WERI-Rb-1 (cell line): ENCODE results near the gene KBTBD12.
"Not testable (repeated sequence)": the region's sequence is repeated elsewhere in the genome, so short reads cannot be mapped to it uniquely, and the experiment has no call there.

Source experiments
- DNase-seq: peaks from one replicate; pipeline ENCODE4 v3.0.0-alpha.2; 2020
- H3K27ac ChIP-seq: fragments of 250-450 bp; sonication (Bioruptor Pico); 2 replicates; pipeline ENCODE4 v1.5.1; 2020; ENCODE audit warnings: mild to moderate bottlenecking, moderate library complexity
- H3K27me3 ChIP-seq: fragments of 250-450 bp; sonication (Bioruptor Pico); 2 replicates; pipeline ENCODE4 v1.5.1; 2021; ENCODE audit warnings: mild to moderate bottlenecking, low read depth, moderate library complexity; ENCODE audit not compliant: insufficient read depth, severe bottlenecking
- H3K36me3 ChIP-seq: fragments of 250-450 bp; sonication (Bioruptor Pico); 2 replicates; pipeline ENCODE4 v1.5.1; 2020; ENCODE audit warnings: mild to moderate bottlenecking, moderate library complexity
- H3K4me3 ChIP-seq: 2 replicates; pipeline ENCODE4 v1.5.1; 2011; ENCODE audit warnings: low read depth, mild to moderate bottlenecking, control low read depth, low read length
- H3K9me3 ChIP-seq: fragments of 250-450 bp; sonication (Bioruptor Pico); 2 replicates; pipeline ENCODE4 v1.5.1; 2021; ENCODE audit warnings: mild to moderate bottlenecking, moderate library complexity; ENCODE audit not compliant: severe bottlenecking
- TF ChIP-seq, protein P1 (sequence below): IDR thresholded peaks from 2 replicates; pipeline ENCODE4 v1.5.1; 2011; ENCODE audit warnings: low read depth, mild to moderate bottlenecking, control low read depth, inconsistent platforms, low read length

KBTBD12 gene

DNA sequence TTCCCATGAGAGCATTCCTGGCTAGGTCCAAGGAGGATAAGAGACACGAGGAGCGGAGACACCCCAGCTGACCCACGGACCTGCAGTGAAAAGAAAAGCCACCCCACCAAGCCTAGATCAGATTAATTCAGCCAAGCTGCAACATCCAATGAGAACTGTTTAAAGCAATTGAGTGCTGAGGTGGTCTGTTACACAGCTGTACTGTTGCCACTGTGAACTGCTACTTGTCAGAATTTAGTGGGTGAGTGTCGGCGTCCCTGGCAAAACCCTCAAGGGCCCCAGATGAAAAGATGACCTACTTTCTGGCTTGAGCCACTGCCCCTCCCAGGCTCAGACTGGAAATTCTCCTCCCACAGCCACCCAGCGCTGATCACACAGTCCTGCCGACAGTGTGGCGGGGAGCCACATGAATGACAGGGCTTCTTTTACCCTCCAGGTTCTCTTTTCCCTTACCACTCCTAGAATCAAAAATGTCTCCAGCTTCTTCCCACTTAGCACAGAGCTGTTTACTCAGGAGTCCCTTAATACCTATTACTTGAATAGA lies 26.4 kb upstream of the KBTBD12 start:
- TF ChIP-seq, protein P1, sequence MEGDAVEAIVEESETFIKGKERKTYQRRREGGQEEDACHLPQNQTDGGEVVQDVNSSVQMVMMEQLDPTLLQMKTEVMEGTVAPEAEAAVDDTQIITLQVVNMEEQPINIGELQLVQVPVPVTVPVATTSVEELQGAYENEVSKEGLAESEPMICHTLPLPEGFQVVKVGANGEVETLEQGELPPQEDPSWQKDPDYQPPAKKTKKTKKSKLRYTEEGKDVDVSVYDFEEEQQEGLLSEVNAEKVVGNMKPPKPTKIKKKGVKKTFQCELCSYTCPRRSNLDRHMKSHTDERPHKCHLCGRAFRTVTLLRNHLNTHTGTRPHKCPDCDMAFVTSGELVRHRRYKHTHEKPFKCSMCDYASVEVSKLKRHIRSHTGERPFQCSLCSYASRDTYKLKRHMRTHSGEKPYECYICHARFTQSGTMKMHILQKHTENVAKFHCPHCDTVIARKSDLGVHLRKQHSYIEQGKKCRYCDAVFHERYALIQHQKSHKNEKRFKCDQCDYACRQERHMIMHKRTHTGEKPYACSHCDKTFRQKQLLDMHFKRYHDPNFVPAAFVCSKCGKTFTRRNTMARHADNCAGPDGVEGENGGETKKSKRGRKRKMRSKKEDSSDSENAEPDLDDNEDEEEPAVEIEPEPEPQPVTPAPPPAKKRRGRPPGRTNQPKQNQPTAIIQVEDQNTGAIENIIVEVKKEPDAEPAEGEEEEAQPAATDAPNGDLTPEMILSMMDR: no peak
- peak; percentile 30 for DNase-seq
- no peak overlapping the region for H3K27ac ChIP-seq

DNA sequence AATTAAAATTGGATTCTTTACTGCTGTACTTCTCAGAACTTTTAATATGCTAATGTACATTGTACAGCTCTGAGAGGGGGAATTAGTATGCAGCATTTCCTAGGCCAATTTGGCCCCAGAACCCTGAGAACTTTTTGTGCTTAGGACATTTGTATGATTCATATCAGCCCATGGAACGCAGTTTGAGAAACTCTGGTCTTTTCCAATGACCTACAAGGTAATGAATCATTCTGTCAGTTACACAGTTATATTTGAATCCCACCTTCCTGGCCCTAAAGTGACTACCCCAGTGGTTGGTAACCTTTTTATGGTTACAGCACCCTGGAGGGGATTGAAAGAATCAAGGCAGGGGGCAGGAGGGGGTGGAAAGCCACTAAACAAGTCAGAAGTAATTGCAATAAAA lies 25.6 kb upstream of the KBTBD12 start:
- DNase-seq: no peak

More for the DNA sequence above, 26.4 kb upstream of the KBTBD12 start:
- H3K36me3 ChIP-seq: no peaks in the 10 kb centered on the region
- no peaks in the 10 kb centered on the region for H3K27me3 ChIP-seq
- peaks cover 11% of the 10 kb centered on the region for H3K9me3 ChIP-seq
- H3K4me3 ChIP-seq: no peak overlapping the region

DNA sequence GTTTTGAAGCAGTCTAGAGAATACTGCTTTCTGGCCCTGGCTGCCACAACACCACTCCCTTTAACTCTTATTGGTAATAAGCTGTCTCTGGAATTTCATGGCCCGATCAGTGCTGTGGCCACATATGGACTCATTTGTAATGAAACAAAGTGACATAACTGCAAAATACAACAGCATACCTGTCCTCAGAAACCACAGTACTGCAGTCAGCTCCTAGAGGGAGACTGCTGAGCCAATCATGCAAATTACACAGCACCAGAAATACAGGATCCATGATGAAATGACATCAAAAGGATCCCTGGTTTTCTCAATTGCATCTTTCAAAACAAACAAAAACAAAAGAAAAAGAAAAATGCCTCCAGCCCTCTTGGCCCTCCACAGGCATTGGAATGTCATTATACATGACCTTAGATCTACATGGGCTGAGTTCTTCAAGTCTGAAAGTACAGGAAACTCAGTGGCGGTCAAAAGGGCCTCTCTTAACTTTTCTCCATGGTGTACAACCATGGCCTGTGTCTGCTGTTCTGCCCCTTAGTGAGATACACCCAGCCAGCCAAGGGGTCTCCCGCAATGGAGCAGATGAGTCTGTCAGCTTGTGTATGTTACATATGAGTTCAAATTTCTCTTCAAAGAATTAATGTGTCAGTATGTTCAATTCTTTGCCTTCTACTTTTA lies 24.9 kb upstream of the KBTBD12 start:
- H3K36me3 ChIP-seq: no peaks in the 10 kb centered on the region
- H3K27me3 ChIP-seq: no peaks in the 10 kb centered on the region
- peaks cover 11% of the 10 kb centered on the region for H3K9me3 ChIP-seq
- DNase-seq: no peak
- no peak overlapping the region for H3K27ac ChIP-seq
- TF ChIP-seq, protein P1: 0 out of 2 replicates have a peak, but pooled peaks have one; percentile 2
- no peak overlapping the region for H3K4me3 ChIP-seq

More for the DNA sequence above, 25.6 kb upstream of the KBTBD12 start:
- peaks cover 11% of the 10 kb centered on the region for H3K9me3 ChIP-seq
- H3K36me3 ChIP-seq: no peaks in the 10 kb centered on the region
- no peak overlapping the region for H3K27ac ChIP-seq
- H3K27me3 ChIP-seq: no peaks in the 10 kb centered on the region
- TF ChIP-seq, protein P1: no peak
- H3K4me3 ChIP-seq: no peak overlapping the region

DNA sequence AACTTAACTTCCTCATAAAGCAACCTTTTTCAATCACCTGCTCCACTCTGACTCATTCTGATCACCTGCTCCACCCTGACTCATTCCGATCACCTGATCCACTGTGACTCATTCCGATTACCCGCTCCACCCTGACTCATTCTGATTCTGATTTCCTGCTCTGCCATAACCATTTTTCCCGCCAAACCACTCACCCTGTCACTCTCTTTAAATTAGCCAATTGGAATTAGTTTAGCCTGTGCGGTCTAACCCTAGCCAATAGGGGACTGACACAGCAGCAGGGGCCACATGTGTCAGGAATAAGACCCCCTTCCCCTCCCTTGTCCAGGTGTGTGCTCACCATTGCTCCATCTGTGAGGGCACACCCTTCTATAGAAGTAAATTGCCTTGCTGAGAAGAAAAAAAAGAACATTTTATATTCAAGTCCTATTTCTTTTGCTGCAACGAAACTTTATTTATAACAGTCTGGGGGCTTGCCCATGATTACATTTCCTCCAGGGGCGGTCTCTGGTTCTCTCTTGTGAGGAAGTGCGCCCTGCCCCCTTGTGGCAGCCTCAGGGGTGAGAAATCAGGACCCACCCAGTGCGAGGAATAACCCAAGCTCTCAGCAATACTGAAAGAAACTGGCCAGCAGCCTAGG lies 24.3 kb upstream of the KBTBD12 start:
- H3K36me3 ChIP-seq, H3K27ac ChIP-seq, H3K4me3 ChIP-seq, H3K27me3 ChIP-seq: not testable (repeated sequence)
- peaks cover 11% of the 10 kb centered on the region for H3K9me3 ChIP-seq
- TF ChIP-seq, protein P1: peak; percentile 31; the same call in 1 of the 2 replicates
- DNase-seq: peak; percentile 34

DNA sequence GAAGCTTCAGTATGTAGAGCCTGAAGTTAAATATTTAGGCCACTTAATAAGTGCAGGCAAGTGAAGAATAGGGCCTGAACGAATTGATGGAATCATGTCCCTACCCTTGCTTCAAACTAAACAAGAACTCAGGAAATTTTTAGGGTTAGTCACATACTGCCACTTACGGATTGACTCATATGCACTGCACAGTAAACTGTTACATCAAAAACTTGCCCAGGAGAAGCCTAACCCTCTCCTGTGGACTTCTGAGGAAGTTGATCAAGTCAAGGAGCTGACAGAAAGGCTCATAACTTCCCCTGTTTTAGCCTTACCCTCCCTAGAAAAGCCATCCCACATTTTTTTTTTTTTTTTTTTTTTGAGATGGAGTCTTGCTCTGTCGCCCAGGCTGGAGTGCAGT lies 20.6 kb upstream of the KBTBD12 start:
- H3K27me3 ChIP-seq: no peaks in the 10 kb centered on the region
- no peak overlapping the region for H3K27ac ChIP-seq
- no peak for DNase-seq
- H3K36me3 ChIP-seq: no peaks in the 10 kb centered on the region
- peaks cover 11% of the 10 kb centered on the region for H3K9me3 ChIP-seq
- H3K4me3 ChIP-seq: no peak overlapping the region
- TF ChIP-seq, protein P1: no peak
